ENCODE measurements around the gene CSDE1.
A peak's percentile ranks its signal among the peaks of the same experiment; 100 is the strongest.

Gene CSDE1

DNA sequence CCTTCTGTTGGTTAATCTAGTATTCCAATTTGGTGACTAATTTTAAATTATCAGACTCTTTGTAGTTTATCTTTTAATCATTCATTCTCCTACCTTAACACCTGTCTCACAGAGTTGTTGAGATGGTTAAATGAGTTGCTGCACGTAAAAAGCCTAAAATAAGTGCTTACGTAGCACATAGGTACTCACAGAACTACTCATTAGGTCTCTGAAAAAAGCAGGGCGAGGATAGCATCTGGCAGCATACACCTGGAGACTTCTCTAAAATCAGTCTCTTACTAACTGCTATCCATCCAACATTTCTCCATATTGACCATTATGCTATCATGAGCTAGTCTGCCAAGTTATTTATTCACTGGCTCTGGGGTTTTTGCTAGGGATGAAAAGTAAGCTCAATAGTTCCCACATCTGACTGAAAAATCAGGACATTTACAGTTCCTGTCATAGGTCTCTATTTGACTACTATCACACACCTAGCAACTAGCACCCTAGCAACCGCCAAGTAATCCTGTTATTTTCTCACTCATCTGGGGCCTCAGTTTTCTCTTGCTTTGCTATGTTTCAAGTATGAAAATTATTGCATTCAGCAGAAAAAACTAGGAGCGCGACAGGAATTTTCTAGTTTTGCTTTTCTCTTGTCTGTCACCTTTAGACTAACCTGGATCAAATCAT, 11.2 kb downstream of the CSDE1 start:
- DNase-seq = no peak

DNA sequence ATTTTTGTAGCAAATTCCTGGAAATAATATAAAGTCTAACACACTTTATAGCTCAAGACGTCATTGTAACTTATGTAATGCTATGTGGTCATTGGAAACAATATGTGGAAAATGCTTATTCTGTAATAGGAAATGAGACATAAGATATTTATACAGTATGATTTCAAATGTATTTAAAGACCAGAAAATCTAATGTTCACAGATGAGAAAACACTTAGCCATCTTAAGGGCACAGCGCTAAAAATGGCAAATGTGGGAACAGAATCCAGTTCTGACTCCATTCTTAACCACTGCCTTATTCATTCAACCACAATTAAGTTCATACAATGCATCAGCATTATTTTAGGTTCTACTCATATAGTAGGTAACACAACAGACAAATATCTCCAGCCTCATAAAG, 12.5 kb downstream of the CSDE1 start:
- DNase-seq = peak; percentile 69

DNA sequence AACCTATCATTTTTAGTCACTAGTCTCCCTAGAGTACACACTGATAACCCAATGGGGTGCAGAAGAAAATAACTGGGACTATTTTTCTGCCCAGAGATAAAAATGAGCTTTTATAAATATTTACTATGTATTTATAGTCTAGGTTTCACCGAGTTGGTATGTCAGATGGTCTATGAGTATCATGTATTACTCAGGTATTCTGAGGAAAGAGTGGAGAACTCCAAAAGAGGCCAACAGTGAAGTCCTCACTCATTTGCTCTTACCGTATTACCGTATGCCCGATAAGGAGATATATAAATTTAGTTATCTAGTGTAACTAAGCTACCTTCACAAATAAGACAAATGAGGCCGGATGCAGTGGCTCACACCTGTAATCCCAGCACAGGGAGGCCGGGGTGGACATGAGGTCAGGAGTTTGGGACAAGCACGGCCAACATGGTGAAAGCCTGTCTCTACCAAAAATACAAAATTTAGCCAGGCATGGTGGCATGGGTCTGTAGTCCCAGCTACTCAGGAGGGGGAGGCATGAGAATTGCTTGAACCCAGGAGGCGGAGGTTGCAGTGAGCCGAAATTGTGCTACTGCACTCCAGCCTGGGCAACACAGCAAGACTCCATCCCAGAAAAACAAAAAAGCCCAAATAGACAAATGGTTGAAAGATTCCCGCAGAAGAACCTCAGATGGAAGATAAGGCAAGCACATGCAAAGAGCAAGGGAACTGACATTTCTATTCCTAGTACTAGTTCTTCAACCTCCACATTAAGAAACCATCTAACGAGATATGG, 15.6 kb downstream of the CSDE1 start:
- no peak for DNase-seq

DNA sequence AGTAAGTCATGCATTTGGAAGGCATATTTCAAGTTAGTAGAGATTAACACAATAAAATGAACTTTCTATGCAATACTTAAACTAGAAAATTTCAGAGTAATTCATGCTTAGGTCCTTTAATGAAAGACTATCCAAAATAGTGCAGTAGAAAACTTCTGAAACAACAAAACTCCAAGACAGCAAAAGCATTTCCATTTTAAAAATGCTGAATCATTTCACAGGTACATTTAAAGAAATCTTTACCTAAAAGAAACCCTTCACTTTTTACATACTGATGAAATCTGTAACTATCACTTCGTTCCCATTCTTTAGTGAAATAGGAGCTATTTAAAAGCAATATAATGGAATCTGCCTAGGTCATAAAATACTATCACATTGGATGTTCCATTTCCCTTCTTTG, 17.5 kb downstream of the CSDE1 start:
- DNase-seq = no peak

DNA sequence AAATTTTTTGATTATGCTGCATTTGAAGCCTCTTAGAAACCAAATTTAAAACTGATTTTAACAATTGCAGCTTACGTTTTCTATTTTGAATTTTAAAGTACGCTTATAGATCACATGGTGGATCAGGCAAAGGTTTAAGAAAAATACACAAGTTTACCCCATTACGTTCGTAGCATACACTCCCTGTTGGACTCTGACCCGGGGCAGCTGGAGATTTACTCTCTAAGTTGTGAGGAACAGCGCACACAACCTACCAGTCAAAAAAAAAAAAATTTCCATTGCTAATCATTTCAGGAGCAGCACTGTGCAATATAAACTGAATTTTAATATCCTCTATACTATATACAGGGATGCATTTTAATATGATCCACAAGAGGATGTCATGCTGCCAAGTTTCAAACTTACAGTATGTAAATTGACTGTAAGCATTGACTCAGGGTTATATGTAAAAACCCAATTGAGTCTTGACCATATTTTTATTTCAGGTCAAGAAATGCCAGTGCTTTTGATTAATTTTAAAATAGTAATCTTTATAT, 20.4 kb downstream of the CSDE1 start:
- DNase-seq = no peak

DNA sequence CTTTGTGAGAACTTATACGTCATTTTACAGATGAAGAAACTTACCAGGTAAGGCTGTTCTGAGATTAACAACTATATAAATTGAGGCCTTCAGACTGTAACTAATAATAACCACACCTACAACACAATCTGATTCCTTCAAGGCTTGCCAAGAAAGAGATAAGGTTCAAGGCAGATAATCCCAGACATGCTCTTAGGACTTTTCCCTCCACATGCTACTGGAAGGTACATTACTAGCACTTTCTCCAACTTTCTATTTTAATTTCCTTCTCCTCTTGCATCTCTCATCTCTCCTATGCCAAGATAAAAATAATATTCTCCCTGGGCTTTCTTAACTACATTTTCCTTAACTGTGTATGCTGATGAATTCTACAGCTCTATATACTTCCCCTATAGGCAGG, 22.3 kb downstream of the CSDE1 start:
- DNase-seq = no peak

DNA sequence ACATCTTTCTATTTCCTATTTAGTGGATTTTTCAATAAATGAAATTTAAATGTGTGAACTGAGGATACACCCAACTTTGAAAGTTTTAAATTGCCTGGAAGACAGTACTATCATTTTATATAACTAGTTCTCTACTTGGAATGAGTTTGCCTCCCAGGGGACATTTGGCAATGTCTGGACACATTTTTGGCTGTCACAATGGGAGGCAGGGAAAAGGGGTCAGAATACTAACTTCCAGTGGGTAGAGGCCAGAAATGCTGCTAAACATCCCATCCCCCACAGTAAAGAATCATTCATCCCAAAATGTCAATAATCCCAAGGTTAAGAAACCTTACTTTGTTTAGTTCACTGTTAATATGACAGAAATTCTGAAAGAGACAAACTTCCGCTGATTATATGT, 28.0 kb downstream of the CSDE1 start:
- no peak for DNase-seq

DNA sequence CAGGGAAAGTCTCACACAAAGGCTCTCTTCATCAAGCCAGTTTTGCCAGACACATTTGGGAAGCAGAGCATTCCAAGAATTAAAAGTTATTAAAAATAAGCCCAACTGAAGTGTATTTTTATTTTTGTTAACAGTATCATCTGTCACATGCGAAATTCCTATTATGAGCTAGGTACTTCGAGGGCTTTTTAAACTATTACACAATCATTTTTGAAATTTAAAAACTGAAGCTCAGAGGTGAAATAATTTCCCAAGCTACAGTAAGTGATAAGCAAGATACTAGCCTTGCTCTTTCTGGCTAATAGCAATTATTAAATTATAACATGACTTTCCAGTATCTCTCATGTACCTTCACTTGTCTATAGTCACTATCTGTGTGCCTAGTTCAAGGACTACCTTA, 29.2 kb downstream of the CSDE1 start:
- DNase-seq = no peak

DNA sequence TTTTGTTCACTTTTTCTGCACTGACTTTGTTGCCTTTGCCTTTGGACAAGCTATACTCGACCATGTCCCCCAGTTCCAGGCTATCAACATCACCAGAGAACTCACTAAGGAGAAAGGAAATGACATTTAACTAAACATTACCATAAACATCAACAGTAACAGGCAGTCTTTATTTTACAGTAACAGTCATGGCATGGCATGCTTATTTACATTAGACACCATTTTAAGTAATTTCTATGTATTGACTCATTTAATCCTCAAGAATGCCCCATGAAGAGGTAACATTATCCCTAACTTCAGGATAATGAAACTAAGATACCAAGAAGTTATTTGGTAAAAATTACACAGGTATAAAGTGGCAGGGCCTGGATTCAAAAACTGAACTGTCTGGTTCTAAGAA, 32.6 kb downstream of the CSDE1 start:
- DNase-seq = no peak

DNA sequence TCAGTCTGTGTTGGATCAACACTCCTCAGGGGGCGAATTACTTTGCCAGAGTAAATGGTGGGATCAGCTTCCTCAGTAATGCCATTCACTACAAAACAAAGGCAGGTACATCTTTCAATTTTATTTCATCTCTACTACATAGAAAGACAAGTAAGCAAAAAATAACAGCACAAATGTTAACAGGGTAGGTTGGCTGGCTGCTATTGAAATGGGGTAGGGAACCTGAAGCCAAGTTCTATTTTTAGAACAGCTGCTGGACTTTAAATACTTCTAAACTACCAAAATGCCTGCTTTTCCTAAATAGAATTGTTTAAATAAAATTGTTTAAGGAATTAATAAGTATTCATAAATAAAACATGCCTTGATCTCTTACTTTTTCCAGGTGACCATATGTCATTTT, 33.9 kb downstream of the CSDE1 start:
- no peak for DNase-seq

DNA sequence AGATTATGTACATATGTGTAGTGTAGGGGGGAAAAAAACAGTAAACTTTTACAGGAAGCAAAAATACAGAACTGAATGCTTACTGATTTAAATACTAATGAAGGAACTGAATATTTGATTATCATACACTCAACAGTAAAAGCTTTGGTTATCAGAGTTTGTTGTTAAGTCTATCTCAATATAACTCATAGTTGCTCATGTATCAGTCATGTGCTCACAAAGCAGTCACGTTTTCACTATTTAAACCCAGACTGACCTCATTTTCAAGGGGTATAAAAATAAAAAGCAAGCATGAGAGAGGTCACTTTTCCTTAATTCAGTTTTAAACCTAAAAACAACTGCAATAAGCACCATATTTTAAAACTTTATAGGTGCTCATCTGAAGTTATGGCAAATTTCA, 34.3 kb downstream of the CSDE1 start:
- DNase-seq = no peak

DNA sequence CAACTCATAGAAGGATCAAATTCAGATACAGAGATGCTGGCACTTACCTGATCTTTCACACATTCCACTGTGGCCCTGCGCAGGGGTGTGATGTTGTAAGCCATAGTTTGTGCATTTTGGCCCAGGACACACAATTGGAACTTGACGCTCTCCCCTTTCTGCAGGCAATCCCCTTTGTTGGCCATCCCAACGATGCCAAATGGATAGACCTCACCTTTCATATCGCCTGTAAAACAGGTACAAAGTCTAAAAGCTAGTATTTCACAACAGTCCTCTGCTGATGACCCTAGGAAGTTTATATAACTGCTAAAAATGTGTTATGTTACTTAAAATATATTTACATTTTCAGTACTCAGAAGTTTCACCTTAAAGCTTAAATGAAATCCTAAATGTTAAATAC, 37.3 kb downstream of the CSDE1 start:
- no peak for DNase-seq

DNA sequence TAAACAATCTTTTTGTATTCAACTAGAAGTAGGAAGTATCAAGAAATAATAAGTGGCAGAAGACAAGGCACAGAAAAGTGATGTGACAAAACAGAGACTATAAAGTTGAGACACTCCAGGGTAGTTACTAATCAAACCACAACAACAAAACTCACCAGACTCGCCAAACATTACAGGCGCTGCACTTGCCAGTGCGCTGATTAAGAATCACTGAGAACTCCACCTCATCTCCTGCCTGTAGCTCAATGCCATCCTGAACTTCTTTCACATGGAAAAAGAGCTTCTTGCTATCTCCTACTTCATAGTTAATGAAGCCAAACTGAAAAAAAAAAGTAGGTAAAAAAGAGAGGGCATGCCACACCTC, 38.4 kb downstream of the CSDE1 start:
- DNase-seq = no peak

DNA sequence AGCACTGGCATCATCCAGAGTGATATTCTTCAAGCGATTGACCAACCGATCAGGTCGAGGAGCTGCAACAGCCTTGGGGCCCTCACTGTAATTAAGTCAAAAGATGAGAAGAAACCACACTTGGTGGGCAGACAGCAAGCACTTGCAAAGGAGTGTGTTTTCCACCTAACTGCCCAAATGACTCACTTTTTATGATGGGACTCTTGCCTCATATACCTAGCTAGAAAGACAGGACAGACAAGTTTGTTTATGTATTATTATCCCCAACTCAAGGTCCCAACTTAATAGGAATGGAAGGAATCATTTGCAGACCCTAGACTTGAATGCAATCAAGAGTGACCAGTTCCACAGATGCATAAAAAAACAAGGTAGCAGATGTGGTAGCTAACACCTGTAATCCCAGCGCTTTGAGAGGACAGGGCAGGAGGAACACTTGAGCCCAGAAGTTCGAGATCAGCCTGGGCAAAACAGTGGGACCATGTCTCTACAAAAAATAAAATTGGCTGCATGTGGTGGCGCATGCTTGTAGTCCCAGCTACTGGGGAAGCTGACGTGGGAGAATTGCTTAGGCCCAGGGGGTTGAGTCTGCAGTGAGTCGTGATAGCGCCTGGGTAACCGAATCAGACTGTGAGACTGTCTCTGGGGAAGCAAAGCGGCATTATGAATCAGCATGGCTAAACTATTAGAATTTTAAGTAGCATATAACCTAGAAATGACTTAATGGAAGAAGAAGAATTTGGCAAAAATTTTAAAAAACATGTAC, 38.9 kb downstream of the CSDE1 start:
- no peak for DNase-seq

DNA sequence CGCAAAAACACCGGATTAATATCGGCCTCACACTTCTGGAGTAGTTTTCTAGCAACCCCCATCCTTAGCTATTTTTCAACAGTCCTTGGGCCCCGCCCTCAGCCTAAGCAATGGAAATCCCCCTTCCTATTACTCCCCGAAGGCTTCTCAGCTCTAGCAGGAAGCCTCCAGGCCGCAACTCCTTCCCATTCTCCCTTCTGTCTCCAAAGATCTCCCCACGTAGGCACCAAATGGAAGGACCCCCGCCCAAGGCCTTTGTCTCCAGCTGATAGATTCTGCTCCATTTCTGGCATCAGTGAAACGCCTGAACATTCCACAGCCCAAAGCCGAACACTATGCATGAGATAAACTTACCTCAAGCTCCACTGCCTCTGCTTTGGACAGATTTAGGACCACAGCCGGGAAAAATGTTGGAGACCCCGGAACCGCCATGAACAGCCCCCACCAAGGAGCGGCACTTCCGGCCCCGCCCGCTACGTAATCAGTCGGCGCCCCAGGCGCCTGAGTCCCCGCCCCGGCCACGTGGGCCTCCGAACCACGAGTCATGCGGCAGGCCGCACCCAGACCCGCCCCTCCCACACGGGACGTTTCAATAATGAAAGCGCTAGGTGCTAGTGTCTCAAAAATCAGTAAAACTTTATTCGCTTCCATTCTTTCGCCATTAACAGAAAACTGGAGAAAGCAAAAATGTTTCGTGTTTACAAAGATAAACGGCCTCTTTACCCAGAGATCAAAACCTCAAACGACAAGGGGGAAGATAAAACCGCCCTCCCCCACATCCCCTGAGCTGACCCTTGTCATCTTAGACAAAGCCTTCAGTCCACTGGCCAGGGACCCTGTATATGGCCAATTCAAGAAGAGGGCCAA, 41.2 kb downstream of the CSDE1 start, which contains the start of gene NRAS:
Gene NRAS, minus strand, starts transcription at position 468 of the 867 bp plus-strand sequence. CDS start 611 bp downstream, outside the sequence.
- DNase-seq = peak; percentile 97

DNA sequence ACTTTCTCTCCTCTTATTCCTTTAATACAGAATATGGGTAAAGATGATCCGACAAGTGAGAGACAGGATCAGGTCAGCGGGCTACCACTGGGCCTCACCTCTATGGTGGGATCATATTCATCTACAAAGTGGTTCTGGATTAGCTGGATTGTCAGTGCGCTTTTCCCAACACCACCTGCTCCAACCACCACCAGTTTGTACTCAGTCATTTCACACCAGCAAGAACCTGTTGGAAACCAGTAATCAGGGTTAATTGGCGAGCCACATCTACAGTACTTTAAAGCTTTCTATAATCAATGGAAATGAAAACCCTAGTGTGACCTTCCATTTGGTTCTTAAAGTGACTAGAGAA, 41.9 kb downstream of the CSDE1 start:
- no peak for DNase-seq

DNA sequence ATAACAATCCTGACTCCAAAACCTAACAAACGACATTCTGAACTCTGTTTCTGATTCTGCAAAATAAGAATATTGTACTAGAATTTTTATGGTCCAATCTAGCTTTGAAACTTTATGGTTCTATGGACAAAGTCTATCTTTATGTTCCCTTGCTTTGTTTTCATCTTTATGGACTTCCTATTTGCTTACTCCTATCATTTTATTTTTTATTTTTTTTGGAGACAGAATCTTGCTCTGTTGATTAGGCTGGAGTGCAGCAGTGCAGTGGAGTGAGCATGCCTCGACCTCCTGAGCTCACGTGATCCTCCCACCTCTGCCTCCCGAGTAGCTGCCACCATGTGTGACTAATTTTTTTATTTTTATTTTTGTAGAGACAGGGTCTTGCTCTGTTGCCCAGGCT, 44.8 kb downstream of the CSDE1 start:
- no peak for DNase-seq

DNA sequence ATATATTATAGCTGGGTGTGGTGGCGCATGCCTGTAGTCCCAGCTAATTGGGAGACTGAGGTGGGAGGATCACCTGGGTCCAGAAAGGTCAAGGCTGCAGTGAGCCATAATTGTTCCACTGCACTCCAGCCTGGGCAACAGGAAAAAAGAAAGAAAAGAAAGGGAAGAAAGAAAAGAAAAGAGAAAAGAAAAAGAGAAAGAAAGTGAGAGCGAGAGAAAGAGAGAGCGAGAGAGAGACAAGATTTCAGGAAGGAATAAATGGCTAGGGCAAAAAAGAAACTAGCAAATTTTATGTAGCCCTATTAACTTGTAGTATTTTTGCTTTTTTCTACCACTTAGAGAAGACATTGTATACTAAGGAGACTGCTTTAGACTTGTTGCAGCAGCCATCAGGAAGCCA, 47.4 kb downstream of the CSDE1 start:
- no peak for DNase-seq

DNA sequence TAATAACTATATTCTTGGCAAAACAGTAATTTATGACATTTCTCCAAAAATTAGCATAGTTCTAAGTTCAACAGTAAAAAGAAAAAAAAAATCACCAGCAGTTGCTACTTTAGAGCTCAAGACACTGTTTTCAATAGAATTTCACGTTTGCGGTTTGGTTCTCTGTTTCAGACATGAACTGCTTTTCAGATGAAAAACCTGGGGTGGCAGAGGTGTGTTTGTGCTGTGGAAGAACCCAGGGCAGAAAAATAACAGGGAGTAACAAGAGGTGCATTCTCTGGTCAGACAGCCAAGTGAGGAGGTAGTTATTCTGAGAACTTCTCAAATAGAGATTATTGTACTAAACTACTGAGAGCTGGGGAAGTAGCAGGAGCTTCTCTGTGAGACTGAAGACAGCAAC, 50.2 kb downstream of the CSDE1 start:
- DNase-seq = no peak

DNA sequence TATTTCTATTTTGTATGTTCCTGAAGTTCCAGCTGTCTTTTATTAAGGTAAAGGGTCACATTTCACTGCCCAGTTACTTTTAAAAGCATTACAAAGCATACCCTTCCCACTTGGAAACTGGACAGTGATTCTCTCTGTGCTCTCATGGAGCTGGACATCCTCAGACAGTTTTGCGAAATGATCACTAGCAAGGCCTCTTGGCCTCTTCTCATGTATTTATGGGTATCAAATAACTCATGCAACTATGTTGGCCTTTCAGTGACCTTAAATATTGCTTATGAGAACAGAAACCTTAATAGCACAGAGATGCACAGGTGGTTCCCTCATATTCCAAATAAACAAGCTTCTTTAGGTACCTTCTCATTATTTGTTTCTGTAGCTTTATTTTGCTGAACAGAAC, 54.5 kb downstream of the CSDE1 start:
- no peak for DNase-seq

DNA sequence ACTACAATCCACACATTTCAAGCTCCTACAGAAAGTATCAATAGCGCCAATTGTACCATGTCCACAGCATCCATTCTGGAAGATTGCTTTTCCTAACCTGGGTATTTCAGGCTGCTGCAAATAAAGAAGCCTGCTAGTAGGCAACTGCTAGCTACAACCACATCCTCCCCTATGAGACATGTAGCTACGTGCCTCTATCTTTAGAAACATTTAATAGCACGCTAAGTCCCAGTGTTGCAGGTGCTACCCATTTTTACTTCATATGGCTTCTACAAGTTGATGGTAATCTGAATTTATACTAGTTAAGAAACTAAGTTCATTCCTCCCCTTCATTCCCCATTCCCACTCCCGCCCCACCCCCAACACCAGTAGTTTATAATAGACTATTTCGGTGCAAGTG, 55.0 kb downstream of the CSDE1 start:
- no peak for DNase-seq

DNA sequence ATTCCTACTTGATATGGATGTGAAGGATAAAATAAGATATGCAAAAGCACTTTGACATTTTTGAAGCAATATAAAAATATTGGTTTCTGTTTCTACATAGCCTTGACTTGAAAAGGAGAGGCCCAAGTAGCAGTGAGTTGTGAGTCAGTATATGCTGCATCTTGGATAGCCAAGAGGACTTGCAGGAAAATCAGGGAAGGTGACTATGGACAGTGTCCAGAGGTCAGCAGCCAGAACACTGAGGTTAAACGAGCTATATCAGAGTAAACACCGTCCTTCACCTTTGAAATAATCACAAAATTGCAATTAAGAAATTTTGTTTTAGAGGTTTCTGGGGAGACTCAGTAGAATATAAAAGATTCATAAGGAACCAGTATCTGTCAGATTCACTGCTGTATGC, 55.9 kb downstream of the CSDE1 start:
- no peak for DNase-seq
